SK-N-SH treated with all-trans-retinoic acid at 6 μM for 48 hours (cell line): ENCODE data around the gene ARHGEF25.

Experiments
- ATAC-seq: fragments of 200-7000 bp; cut with Tn5 transposase; 3 replicates; pipeline ENCODE4 v1.9.1; 2020; ENCODE audit warnings: mild to moderate bottlenecking, moderate library complexity
- ARNTL ChIP-seq: fragments of 450-650 bp; formaldehyde crosslinking; IDR thresholded peaks from 2 replicates; pipeline ENCODE4 v1.5.0; 2020; ENCODE audit warnings: low read depth, mild to moderate bottlenecking, moderate library complexity, borderline replicate concordance
- BACH2 ChIP-seq: fragments of 250-450 bp; sonication (Bioruptor Pico); IDR thresholded peaks from 2 replicates; pipeline ENCODE4 v1.9.0; 2021; ENCODE audit warnings: mild to moderate bottlenecking, borderline replicate concordance
- CREB5 ChIP-seq: fragments of 250-450 bp; sonication (Bioruptor Pico); IDR thresholded peaks from 2 replicates; pipeline ENCODE4 v1.5.1; 2020; ENCODE audit warnings: low read depth, mild to moderate bottlenecking, moderate library complexity
- CSDC2 ChIP-seq: fragments of 250-450 bp; sonication (Bioruptor Pico); IDR thresholded peaks from 2 replicates; pipeline ENCODE4 v1.5.0; 2020; ENCODE audit warnings: mild to moderate bottlenecking, moderate library complexity
- ESRRG ChIP-seq: fragments of 250-450 bp; sonication (Bioruptor Pico); IDR thresholded peaks from 2 replicates; pipeline ENCODE4 v1.6.1; 2021; ENCODE audit warnings: mild to moderate bottlenecking
- GLIS3 ChIP-seq: fragments of 250-450 bp; sonication (Bioruptor Pico); IDR thresholded peaks from 2 replicates; pipeline ENCODE4 v1.5.0; 2020; ENCODE audit warnings: mild to moderate bottlenecking, moderate library complexity
- ISL1 ChIP-seq: fragments of 250-450 bp; sonication (Bioruptor Pico); IDR thresholded peaks from 2 replicates; pipeline ENCODE4 v2.1.2; 2022; ENCODE audit warnings: mild to moderate bottlenecking, moderate library complexity
- OSR1 ChIP-seq: fragments of 250-450 bp; sonication (Bioruptor Pico); IDR thresholded peaks from 2 replicates; pipeline ENCODE4 v1.8.0; 2022; ENCODE audit warnings: moderate library complexity, mild to moderate bottlenecking, inconsistent platforms
- PPARA ChIP-seq: fragments of 250-450 bp; sonication (Bioruptor Pico); IDR thresholded peaks from 2 replicates; pipeline ENCODE4 v1.5.0; 2020; ENCODE audit warnings: mild to moderate bottlenecking, borderline replicate concordance
- RARB ChIP-seq: fragments of 250-450 bp; sonication (Bioruptor Pico); IDR thresholded peaks from 2 replicates; pipeline ENCODE4 v1.8.0; 2021; ENCODE audit warnings: mild to moderate bottlenecking, moderate library complexity
- SNAI2 ChIP-seq: fragments of 250-450 bp; sonication (Bioruptor Pico); IDR thresholded peaks from 2 replicates; pipeline ENCODE4 v1.5.0; 2020; ENCODE audit warnings: mild to moderate bottlenecking, moderate library complexity
- TCF4 ChIP-seq: fragments of 250-450 bp; sonication (Bioruptor Pico); IDR thresholded peaks from 2 replicates; pipeline ENCODE4 v1.8.0; 2021; ENCODE audit warnings: mild to moderate bottlenecking, moderate library complexity, borderline replicate concordance
- TOX ChIP-seq: fragments of 250-450 bp; sonication (Bioruptor Pico); IDR thresholded peaks from 2 replicates; pipeline ENCODE4 v1.8.0; 2021; ENCODE audit warnings: mild to moderate bottlenecking, moderate library complexity, borderline replicate concordance
- ZC3H10 ChIP-seq: fragments of 250-450 bp; sonication (Bioruptor Pico); IDR thresholded peaks from 2 replicates; pipeline ENCODE4 v1.5.1; 2021; ENCODE audit warnings: mild to moderate bottlenecking, moderate library complexity
- ZFP3 ChIP-seq: fragments of 250-450 bp; sonication (Bioruptor Pico); IDR thresholded peaks from 2 replicates; pipeline ENCODE4 v1.5.0; 2020; ENCODE audit warnings: mild to moderate bottlenecking, moderate library complexity
- ZFP30 ChIP-seq: fragments of 450-650 bp; formaldehyde crosslinking; IDR thresholded peaks from 2 replicates; pipeline ENCODE4 v1.5.0; 2022; ENCODE audit warnings: mild to moderate bottlenecking, moderate library complexity
- ZNF565 ChIP-seq: fragments of 450-650 bp; formaldehyde crosslinking; conservative IDR thresholded peaks from 2 replicates; pipeline ENCODE4 v1.5.0; 2020; ENCODE audit warnings: low read depth, mild to moderate bottlenecking, moderate library complexity
- ZNF70 ChIP-seq: fragments of 450-650 bp; formaldehyde crosslinking; IDR thresholded peaks from 2 replicates; pipeline ENCODE4 v1.5.0; 2020; ENCODE audit warnings: mild to moderate bottlenecking, moderate library complexity
- ZNF8 ChIP-seq: fragments of 450-650 bp; formaldehyde crosslinking; IDR thresholded peaks from 2 replicates; pipeline ENCODE4 v1.5.0; 2020; ENCODE audit warnings: mild to moderate bottlenecking, moderate library complexity
- TF ChIP-seq, protein P1 (sequence below): fragments of 250-450 bp; sonication (Bioruptor Pico); IDR thresholded peaks from 2 replicates; pipeline ENCODE4 v1.5.1; 2021; ENCODE audit warnings: mild to moderate bottlenecking, moderate library complexity
- TF ChIP-seq, protein P2 (sequence below): fragments of 250-450 bp; sonication (Bioruptor Pico); IDR thresholded peaks from 2 replicates; pipeline ENCODE4 v1.8.0; 2020; ENCODE audit warnings: mild to moderate bottlenecking, moderate library complexity, borderline replicate concordance

ARHGEF25 gene

GRCh38 chr12:57621497-57622292 is 10.5 kb downstream of the ARHGEF25 start:
- TF ChIP-seq BACH2 (CRISPR knock-in tag) (no peak), GLIS3 (CRISPR knock-in tag) (no peak), CSDC2 (CRISPR knock-in tag) (no peak), ZFP3 (CRISPR knock-in tag) (no peak), ISL1 (CRISPR knock-in tag) (no peak), ZC3H10 (CRISPR knock-in tag) (no peak), ZNF70 (no peak), TOX (CRISPR knock-in tag) (no peak), ARNTL (no peak), ZNF8 (CRISPR knock-in tag) (no peak), TCF4 (CRISPR knock-in tag) (no peak), ZFP30 (CRISPR knock-in tag) (no peak), ESRRG (CRISPR knock-in tag) (no peak)
- TF ChIP-seq, protein P1, sequence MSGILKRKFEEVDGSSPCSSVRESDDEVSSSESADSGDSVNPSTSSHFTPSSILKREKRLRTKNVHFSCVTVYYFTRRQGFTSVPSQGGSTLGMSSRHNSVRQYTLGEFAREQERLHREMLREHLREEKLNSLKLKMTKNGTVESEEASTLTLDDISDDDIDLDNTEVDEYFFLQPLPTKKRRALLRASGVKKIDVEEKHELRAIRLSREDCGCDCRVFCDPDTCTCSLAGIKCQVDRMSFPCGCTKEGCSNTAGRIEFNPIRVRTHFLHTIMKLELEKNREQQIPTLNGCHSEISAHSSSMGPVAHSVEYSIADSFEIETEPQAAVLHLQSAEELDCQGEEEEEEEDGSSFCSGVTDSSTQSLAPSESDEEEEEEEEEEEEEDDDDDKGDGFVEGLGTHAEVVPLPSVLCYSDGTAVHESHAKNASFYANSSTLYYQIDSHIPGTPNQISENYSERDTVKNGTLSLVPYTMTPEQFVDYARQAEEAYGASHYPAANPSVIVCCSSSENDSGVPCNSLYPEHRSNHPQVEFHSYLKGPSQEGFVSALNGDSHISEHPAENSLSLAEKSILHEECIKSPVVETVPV (CRISPR knock-in tag) = no peak
- peak; percentile 93 for ATAC-seq

DNA sequence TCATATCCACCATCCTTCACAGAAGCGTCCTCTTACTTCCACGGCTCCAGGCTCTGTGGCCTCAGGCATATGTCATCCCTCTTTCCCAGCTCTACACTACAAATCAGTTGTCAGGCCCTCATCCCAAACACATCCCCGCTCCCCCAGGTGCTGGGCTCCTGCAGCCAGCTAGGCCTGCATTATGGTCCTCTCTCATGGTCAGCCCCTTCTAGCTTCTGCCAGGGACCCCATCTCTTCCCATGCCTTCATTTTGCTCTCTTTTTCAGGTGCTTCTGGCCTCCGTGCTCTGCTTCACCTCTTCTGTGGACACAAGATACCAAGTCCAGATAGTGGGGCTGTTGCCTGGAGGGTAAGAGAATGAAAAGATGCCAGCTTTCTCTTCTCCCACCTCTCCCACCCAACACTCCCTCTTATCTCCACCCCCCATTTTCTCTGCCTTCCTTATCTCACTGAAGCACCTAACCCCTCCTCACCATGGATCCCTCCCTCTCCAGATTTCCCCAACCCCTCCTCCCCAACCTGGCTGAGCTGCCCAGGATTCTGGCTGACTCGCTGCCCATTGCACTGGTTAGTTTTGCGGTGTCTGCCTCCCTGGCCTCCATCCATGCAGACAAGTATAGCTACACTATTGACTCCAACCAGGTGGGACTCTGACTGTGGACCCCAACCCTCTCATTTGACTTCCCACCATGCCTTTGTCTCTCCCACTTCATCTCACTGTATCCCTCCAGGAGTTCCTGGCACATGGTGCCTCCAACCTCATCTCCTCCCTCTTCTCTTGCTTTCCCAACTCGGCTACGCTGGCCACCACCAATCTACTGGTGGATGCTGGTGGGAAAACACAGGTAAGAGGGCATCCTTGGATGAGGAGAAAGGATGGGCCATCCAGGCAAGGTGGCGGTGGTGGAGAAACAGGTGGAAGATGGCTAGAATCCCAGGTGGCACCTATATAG is 11.3 kb downstream of the ARHGEF25 start:
- no peak for ATAC-seq
- TF ChIP-seq PPARA (CRISPR knock-in tag) (no peak), CREB5 (CRISPR knock-in tag) (no peak), CSDC2 (CRISPR knock-in tag) (no peak), ZNF565 (CRISPR knock-in tag) (no peak), GLIS3 (CRISPR knock-in tag) (no peak), ISL1 (CRISPR knock-in tag) (no peak), RARB (CRISPR knock-in tag) (no peak), SNAI2 (CRISPR knock-in tag) (no peak), ZFP3 (CRISPR knock-in tag) (no peak), ZNF70 (no peak), ARNTL (no peak), ZNF8 (CRISPR knock-in tag) (no peak), OSR1 (CRISPR knock-in tag) (no peak), ESRRG (CRISPR knock-in tag) (no peak), TCF4 (CRISPR knock-in tag) (no peak)
- TF ChIP-seq, protein P1 (CRISPR knock-in tag) = no peak

DNA sequence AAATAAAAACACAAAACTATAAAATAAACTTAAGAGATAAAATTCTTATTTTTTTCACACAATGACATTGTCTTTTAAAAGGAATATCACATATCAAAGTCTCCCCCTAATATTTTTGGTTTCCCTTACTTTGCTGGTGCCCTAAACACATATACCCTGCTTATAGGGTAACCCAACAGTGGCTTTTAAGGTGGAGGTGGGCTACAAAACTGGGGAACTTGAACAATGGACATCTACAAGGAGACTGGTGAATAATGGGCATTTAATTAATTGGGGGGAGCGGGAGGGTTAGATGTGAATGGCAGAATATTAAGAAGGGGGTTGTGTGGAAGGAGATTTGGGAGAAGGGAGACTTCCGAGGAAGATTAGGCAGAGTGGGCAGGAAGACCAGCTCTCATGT is 12.2 kb downstream of the ARHGEF25 start:
- ATAC-seq = no peak
- TF ChIP-seq BACH2 (CRISPR knock-in tag) (no peak), ZFP30 (CRISPR knock-in tag) (no peak), PPARA (CRISPR knock-in tag) (no peak), SNAI2 (CRISPR knock-in tag) (no peak)
- TF ChIP-seq, protein P2, sequence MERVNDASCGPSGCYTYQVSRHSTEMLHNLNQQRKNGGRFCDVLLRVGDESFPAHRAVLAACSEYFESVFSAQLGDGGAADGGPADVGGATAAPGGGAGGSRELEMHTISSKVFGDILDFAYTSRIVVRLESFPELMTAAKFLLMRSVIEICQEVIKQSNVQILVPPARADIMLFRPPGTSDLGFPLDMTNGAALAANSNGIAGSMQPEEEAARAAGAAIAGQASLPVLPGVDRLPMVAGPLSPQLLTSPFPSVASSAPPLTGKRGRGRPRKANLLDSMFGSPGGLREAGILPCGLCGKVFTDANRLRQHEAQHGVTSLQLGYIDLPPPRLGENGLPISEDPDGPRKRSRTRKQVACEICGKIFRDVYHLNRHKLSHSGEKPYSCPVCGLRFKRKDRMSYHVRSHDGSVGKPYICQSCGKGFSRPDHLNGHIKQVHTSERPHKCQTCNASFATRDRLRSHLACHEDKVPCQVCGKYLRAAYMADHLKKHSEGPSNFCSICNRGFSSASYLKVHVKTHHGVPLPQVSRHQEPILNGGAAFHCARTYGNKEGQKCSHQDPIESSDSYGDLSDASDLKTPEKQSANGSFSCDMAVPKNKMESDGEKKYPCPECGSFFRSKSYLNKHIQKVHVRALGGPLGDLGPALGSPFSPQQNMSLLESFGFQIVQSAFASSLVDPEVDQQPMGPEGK (CRISPR knock-in tag) = no peak
